Liver (tissue), 9 donors: Measurements from ENCODE around the gene RELN. TPM values are rescaled to one million over a fixed set of nuclear protein-coding genes. Genes with fewer than 3 reads are reported as not detected.

Source experiments
- DNase-seq: peaks from one replicate; pipeline ENCODE4 v3.0.0-alpha.2; 2017; ENCODE audit warnings: low spot score
- H3K27ac ChIP-seq, 2 donors: one replicate each; pipeline ENCODE4 v1.7.0; 2013; ENCODE audit warnings: inconsistent platforms in 2 of 2, low read length in 2 of 2, control low read depth in 1 of 2, low read depth in 1 of 2, mild to moderate bottlenecking in 1 of 2
- H3K27me3 ChIP-seq, 4 donors: one replicate each; pipeline versions ENCODE4 v1.6.1 to v1.7.0; 2013; ENCODE audit warnings: low read length in 3 of 4, inconsistent platforms in 1 of 4, mild to moderate bottlenecking in 1 of 4, moderate library complexity in 1 of 4; ENCODE audit not compliant: control insufficient read depth in 4 of 4, insufficient read depth in 4 of 4
- H3K36me3 ChIP-seq, 4 donors: one replicate each; pipeline versions ENCODE4 v1.6.1 to v1.7.0; 2013; ENCODE audit warnings: low read length in 3 of 4, mild to moderate bottlenecking in 3 of 4, low read depth in 1 of 4, moderate library complexity in 1 of 4; ENCODE audit not compliant: control insufficient read depth in 4 of 4, insufficient read depth in 3 of 4
- H3K4me1 ChIP-seq, 4 donors: one replicate each; pipeline versions ENCODE4 v1.6.1 to v1.7.0; 2013; ENCODE audit warnings: low read length in 3 of 4, mild to moderate bottlenecking in 3 of 4, moderate library complexity in 1 of 4; ENCODE audit not compliant: control insufficient read depth in 4 of 4, insufficient read depth in 4 of 4
- H3K4me3 ChIP-seq, 3 donors: one replicate each; pipeline versions ENCODE4 v1.6.1 to v1.7.0; 2013; ENCODE audit warnings: low read length in 3 of 3, control low read depth in 1 of 3, low read depth in 1 of 3, mild to moderate bottlenecking in 1 of 3
- H3K9ac ChIP-seq, 2 donors: one replicate each; pipeline ENCODE4 v1.7.0; 2013; ENCODE audit warnings: low read length in 2 of 2, mild to moderate bottlenecking in 2 of 2, moderate library complexity in 2 of 2, control low read depth in 1 of 2, low read depth in 1 of 2
- H3K9me3 ChIP-seq, 4 donors: one replicate each; pipeline versions ENCODE4 v1.6.1 to v1.7.0; 2013; ENCODE audit warnings: low read length in 3 of 4; ENCODE audit not compliant: control insufficient read depth in 4 of 4
- CTCF ChIP-seq: fragments of 150-350 bp; IDR thresholded peaks from 2 replicates; pipeline ENCODE4 v1.5.1; 2017; ENCODE audit warnings: improper control_type of control experiment, low read depth, low read length; ENCODE audit not compliant: missing input control
- FOXA1 ChIP-seq: IDR thresholded peaks from 2 replicates; pipeline ENCODE4 v1.6.1; 2016; ENCODE audit warnings: antibody characterized with exemption
- JUND ChIP-seq, 2 donors: IDR thresholded peaks; 2 replicates each; pipeline ENCODE4 v1.6.1; 2016; ENCODE audit warnings: antibody characterized with exemption in 2 of 2
- REST ChIP-seq: IDR thresholded peaks from 2 replicates; pipeline ENCODE4 v1.6.1; 2016; ENCODE audit warnings: antibody characterized with exemption, mild to moderate bottlenecking
- RXRA ChIP-seq, 2 donors: IDR thresholded peaks; 2 replicates each; pipeline ENCODE4 v1.6.1; 2017 to 2018; ENCODE audit warnings: antibody characterized with exemption in 2 of 2, mild to moderate bottlenecking in 1 of 2
- TAF1 ChIP-seq: conservative IDR thresholded peaks from 2 replicates; pipeline ENCODE4 v1.6.1; 2016; ENCODE audit warnings: antibody characterized with exemption, mild to moderate bottlenecking
- YY1 ChIP-seq: IDR thresholded peaks from 2 replicates; pipeline ENCODE4 v1.6.1; 2016; ENCODE audit warnings: antibody characterized with exemption, mild to moderate bottlenecking
- WGBS: extraction: QIAGEN DNeasy Blood & Tissue Kit; methylation state at CpG from one replicate; pipeline ENCODE4 v1.1.7; 2013; 5-methylcytosine and 5-hydroxymethylcytosine counted together
- polyA plus RNA-seq, 2 donors: library from polyadenylated mRNA; stranded (reverse) in 1 of 2; unstranded in 1 of 2; fragments of 200-250 nt in 1 of 2; fragments of >200 nt in 1 of 2; fragmentation: Nextera tagmentation in 1 of 2; extraction: Ambion mirVana in 1 of 2; gene quantifications; one replicate each; pipeline versions ENCODE4 v1.2.1 to v1.2.3, GENCODE V29; 2013 to 2015
- total RNA-seq, 2 donors: library from RNA; depleted of rRNA; stranded (reverse); fragments of >200 nt; gene quantifications; one replicate each; pipeline ENCODE4 v1.2.3, GENCODE V29; 2014
- donor health status: healthy.
- donor health status: healthy.
- donor health status: healthy.
- donor health status: healthy.
- donor health status: healthy.

RELN gene
- total and polyA plus RNA-seq, 4 donors = 10.0 to 69.8 (median 28.4) TPM

- TF ChIP-seq CTCF = no peak
- TF ChIP-seq RXRA (IDR thresholded peaks at IDR 0.05) = no peak
- no peak for TF ChIP-seq JUND (IDR thresholded peaks at IDR 0.05)
These were observed 544.0 kb downstream of the RELN start (continued) for GRCh38 chr7:103445228-103446048.

GRCh38 chr7:103439661-103440060 lies 549.8 kb downstream of the RELN start:
- Histone ChIP-seq H3K9ac (no peak overlapping the region), H3K27ac (no peak overlapping the region), H3K27me3 (peaks cover 0 to 11% (median 0%) of the 10 kb centered on the region in 4 donors), H3K36me3 (no peaks in the 10 kb centered on the region), H3K4me1 (peaks cover 0 to 2% (median 0%) of the 10 kb centered on the region in 4 donors), H3K9me3 (no peaks in the 10 kb centered on the region), H3K4me3 (no peak overlapping the region)
- 94% methylated on average over 8 of the region's 8 CpGs for WGBS
- no peak for DNase-seq
- TF ChIP-seq YY1 (no peak), TAF1 (no peak), REST (no peak)

GRCh38 chr7:103437623-103438022 lies 551.8 kb downstream of the RELN start:
- Histone ChIP-seq H3K4me1 (peaks cover 0 to 2% (median 0%) of the 10 kb centered on the region in 4 donors), H3K9ac (no peak overlapping the region), H3K9me3 (no peaks in the 10 kb centered on the region), H3K27ac (no peak overlapping the region), H3K27me3 (peaks cover 0 to 7% (median 0%) of the 10 kb centered on the region in 4 donors), H3K36me3 (no peaks in the 10 kb centered on the region), H3K4me3 (no peak overlapping the region)
- TF ChIP-seq FOXA1 (no peak), CTCF (no peak)
- 26% methylated on average over 1 of the region's 1 CpG for WGBS
- DNase-seq = no peak
